NCI-H2171 treated with DMSO at 0.1 percent for 48 hours (cell line): Measurements from ENCODE around the gene CUTC.
A peak's percentile ranks its signal among the peaks of the same experiment; 100 is the strongest.
"Not testable (repeated sequence)": the region's sequence is repeated elsewhere in the genome, so short reads cannot be mapped to it uniquely, and the experiment has no call there.

Experiments used
- DNase-seq: peaks from one replicate; lab custom pipeline; 2025; lab: John Stamatoyannopoulos, UW

The CUTC gene

DNA sequence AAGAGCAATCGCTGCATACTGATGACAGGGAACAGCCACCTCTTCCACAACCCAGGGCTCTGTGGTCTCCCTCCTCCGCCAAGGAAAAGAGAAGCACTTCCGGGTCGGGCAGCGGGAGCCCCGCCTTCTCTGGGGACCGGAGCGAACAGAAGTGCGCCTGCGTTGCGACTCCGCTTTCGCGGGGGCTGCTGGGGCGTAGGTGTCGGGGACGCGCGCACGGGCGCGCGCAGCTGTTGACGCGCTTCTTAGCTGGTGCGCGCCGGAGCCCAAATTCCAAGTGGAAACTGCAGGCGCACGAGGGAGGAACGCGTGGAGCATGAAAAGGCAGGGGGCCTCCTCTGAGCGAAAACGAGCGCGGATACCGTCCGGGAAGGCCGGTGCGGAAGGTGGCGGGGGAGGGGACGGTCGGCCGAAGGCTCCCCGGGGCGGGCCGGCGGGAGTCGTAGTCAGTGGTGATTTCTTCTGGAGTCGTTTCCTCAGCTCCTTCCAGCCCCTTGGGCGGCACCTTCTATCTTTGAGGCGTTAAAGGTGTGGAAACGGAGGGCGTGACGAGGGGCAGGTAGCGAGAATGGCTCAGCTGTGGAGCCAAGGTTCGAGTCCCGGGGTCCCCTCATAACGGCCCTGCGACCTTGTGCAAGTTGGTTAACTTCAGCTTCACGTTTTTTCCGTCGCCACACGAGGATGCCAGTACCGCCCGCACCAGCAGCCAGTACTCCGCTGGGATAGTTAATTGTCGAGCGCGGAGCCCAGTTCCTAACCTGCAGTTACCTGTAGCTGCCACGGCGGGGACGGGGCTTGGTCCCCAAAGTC lies at the start of gene CUTC, which contains the start of gene COX15:
CUTC (plus strand) TSS at position 202 of the 810 bp plus-strand sequence; CDS start at position 317, 115 bp downstream.
COX15 (minus strand) TSS at position 95 of the 810 bp plus-strand sequence; CDS start at position 17, 78 bp downstream.
- DNase-seq, result peak; percentile 92

DNA sequence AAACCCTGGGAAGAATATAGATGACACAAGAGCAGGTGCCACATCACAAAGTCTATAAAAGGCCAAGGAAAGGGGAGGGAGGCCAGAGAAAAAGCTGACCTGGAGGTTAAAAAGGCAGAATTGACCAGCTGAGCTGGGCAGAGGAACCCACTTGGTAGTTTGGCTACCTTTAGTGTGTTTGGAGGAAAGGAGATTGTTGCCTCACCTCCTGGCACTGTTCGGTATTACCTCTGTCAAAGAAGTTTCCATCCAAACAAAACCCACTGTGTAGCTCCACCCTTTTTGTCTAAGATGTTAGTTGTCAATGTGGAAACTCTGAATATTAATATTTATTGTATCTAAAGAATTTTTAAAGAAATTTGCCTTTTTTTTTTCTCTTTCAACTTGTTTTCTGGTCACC lies 49.3 kb upstream of the CUTC start:
- no peak for DNase-seq

DNA sequence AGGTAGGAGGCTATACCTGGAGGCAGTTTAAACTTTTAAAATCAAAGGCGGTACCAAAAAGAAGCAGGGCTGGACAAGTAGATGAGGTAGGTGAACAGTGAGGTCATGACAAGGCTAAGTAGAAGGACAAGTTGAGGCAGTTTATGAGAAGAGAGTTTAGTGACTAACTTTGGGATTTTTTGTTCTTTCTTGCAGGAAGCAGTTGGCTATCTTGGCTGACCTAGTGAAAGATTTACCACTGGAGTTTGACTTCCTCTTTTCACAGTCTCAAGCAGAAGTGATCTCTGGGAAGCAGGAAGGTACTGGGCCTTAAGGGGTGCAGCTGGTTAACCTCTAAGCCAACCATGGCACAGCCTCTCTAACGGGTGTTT lies 46.5 kb upstream of the CUTC start:
- DNase-seq, result no peak

- no peak for DNase-seq
Observed at GRCh38 chr10:99689461-99689860, 42.6 kb upstream of the CUTC start.

- DNase-seq, result no peak
Observed at GRCh38 chr10:99693933-99694583, 38.0 kb upstream of the CUTC start.

GRCh38 chr10:99695761-99696160 lies 36.3 kb upstream of the CUTC start:
- DNase-seq, result no peak

- no peak for DNase-seq
Observed at GRCh38 chr10:99698504-99699080, 33.4 kb upstream of the CUTC start.

DNA sequence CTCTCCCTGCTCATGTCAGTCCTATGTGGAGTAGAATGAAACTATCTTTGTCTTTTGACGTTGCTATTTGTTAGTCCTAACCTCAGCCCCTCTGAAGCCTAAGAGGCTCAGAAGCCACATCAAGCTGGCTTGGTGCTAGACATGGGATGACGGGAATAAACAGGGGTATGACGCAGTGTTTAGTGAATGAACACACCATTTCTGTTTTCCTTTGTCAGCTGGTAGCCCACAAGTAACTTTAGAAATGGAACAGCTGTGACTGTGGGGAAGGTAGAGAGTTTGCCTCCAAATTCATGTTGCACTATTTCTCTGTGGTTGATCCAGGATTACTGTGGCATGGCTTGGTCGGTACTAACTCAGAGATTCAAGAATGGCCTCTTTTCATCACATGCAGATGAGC lies 31.4 kb upstream of the CUTC start:
- DNase-seq, result no peak

- no peak for DNase-seq
Observed at GRCh38 chr10:99708428-99709012, 23.5 kb upstream of the CUTC start.

DNA sequence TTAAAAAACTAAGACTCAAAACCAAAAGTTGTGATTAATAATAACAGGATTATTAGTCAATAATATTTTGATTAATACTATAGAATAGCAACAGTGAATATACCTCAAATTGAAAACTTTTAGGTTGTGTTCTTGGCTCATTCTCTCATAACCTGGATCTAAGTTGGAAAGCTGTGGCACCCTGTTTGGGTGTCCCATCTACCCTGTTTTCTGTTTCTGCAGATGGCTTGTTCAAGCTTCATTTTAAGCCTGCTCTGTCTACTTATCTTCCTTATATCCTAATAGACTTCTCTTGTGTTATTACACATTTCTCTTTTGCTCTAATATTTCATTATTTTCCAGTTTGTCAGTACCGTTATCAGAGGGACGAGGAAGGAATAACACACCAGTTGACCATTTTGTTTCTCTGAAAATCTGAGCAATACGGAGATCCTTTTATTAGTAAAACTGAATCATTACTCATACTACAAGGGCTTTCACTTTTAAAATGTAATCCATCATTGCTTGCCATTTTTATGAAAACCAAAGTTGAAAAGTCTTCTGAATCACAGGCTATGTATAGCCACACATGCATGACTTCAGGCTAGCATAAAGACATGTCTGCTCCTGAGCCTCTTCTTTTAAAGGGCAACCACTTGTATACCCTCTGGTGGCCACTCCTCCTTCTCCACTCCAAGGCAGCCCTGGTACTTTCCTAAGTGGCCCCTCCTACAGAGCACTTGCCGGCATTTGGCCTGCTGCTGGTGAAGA lies 22.4 kb upstream of the CUTC start:
- DNase-seq, result no peak

GRCh38 chr10:99711129-99711719 lies 20.8 kb upstream of the CUTC start:
- DNase-seq, result peak; percentile 4

DNA sequence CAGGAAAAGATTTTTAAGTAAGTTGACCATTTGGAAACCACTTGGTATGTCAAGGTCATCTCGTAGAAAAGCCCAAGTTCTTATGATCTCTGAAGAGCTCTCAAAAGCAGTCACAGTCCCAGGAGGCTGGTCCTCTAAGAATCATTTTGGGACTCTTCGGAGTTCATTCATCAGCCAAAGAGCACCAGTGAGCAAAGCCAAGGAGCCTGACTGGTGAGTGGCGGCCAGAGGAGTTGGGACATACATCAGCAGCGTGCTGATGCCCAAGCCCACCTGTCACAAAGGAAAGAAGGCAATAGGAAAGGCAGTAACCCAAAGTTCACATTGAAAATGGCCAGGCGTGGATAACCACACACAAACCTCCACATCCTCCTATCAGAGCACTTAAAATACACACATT lies 17.6 kb upstream of the CUTC start:
- DNase-seq, result no peak

- no peak for DNase-seq
Observed at GRCh38 chr10:99720387-99720786, 11.6 kb upstream of the CUTC start.

- no peak for DNase-seq
Observed at GRCh38 chr10:99730026-99730425, 2.0 kb upstream of the CUTC start.

DNA sequence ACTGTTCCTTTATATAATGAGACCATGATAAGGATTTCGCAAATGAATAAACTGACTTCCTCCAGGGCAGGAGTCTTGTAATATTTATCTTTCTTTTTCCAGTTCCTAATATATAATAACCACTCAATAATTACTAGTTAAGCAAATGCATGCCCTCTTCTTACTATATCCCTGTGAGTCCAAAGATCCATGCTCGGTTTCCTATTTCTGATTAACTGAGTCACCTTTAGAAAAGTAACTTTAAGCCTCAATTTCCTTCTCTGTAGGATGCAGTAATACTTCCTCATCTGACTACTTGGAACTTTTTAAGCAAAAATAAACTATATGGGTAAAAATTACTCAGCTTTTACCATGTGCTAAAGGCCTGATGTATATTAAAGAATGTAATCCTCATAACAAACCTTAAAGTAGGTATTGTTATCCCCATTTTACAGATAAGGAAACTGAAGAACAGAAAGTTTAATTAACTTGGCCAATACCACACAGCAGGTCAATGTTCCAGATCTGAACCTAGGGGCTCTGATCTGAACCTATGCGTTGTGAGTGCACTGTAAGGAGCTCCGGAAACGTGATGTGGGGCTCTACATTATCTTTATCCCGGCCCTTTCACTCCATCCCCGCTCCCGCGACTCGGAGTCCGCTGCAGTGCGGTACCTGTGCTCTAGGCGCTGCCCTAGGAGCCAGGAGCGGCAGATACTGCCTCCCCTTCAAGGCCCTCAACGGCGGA lies 565 bp upstream of the CUTC start:
- no peak for DNase-seq

DNA sequence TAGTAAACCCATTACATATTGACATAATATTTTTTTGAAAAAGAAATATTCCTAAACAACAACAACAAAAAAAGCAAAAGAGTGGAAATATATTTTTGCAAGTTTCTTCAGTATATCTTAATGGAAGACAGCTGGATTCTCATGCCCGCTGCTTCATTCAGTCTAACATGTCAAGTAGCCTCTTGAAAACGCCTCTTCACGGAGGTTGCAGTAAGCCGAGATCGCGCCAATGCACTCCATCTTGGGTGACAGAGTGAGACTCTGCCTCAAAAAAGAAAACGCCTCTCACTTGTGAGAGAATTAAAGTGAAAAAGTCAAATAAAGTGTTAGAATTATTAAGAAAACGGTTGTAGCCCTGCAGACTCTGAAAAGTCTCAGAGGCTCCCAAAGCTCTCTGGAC lies 1.3 kb downstream of the CUTC start:
- no peak for DNase-seq

- not testable (repeated sequence) for DNase-seq
Observed at GRCh38 chr10:99734111-99734510, 2.1 kb downstream of the CUTC start.

GRCh38 chr10:99740260-99740659 lies 8.2 kb downstream of the CUTC start:
- DNase-seq, result no peak

DNA sequence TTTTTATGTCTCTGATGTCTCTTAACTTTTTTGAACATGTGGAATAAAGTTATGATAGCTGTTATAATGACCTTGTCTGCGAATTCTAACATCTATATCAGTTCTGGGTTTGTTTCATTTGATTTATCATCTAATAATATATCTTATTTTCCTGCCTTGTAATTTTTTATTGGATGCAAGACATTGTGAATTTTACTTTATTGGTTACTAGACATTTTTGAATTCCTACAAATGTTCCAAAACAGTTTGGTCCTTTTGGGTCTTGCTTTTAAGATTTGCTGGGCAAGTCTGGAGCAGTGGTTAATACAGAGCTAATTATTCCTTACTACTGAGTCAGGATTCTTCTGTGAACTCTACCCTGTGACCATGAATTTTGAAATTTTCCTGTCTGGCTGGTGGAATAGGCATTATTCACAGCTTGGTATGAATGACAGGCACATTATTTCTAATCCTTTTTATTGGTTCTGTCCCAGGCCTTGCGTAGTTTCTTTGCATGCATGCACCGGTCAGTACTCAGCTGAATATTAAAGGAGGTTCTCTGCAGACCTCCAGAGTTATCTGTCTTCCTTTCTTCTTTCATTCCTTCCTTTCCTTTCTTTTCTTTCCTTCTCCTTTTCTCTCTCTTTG lies 9.0 kb downstream of the CUTC start:
- DNase-seq, result no peak

GRCh38 chr10:99742254-99742653 lies 10.2 kb downstream of the CUTC start:
- no peak for DNase-seq
